Measurements from ENCODE around the gene RARG. TPM values are rescaled to one million over a fixed set of nuclear protein-coding genes. Genes with fewer than 3 reads are reported as not detected.
"Not testable (repeated sequence)": the region's sequence is repeated elsewhere in the genome, so short reads cannot be mapped to it uniquely, and the experiment has no call there.

Gene RARG
- total RNA-seq, 1 donor from 2014 or later = 58.6 TPM

GRCh38 chr12:53172352-53172751, 59.7 kb downstream of the RARG start:
- no peak for DNase-seq (ENCODE audit: low spot score)
- Mint-ChIP-seq H3K27ac (no peak overlapping the region), H3K36me3 (ENCODE audit: low read depth) (peaks cover 12% of the 10 kb centered on the region), H3K9me3 (no peaks in the 10 kb centered on the region), H3K4me3 (no peak overlapping the region), H3K27me3 (ENCODE audit: insufficient read depth) (no peaks in the 10 kb centered on the region), H3K4me1 (ENCODE audit: low read depth) (peaks cover 12% of the 10 kb centered on the region)
- intact Hi-C loops (cut with micrococcal nuclease) = no loop called here

- DNase-seq (ENCODE audit: low spot score) = no peak
- Mint-ChIP-seq H3K27ac (no peak overlapping the region), H3K4me1 (ENCODE audit: low read depth) (peaks cover 12% of the 10 kb centered on the region), H3K4me3 (no peak overlapping the region), H3K9me3 (no peaks in the 10 kb centered on the region), H3K27me3 (ENCODE audit: insufficient read depth) (no peaks in the 10 kb centered on the region), H3K36me3 (ENCODE audit: low read depth) (peaks cover 13% of the 10 kb centered on the region)
- intact Hi-C loops (cut with micrococcal nuclease) = no loop called here
These were observed 60.2 kb downstream of the RARG start for GRCh38 chr12:53171725-53172329.

- peaks cover 12% of the 10 kb centered on the region for H3K4me1 Mint-ChIP-seq (ENCODE audit: low read depth)
- no peak for DNase-seq (ENCODE audit: low spot score)
- intact Hi-C loops (cut with micrococcal nuclease) = no loop called here
These were observed 60.9 kb downstream of the RARG start for GRCh38 chr12:53170876-53171724.

GRCh38 chr12:53170215-53170614, 61.8 kb downstream of the RARG start:
- Mint-ChIP-seq H3K4me1 (ENCODE audit: low read depth) (peaks cover 4% of the 10 kb centered on the region), H3K36me3 (ENCODE audit: low read depth) (peaks cover 13% of the 10 kb centered on the region), H3K27ac (no peak overlapping the region), H3K4me3 (no peak overlapping the region), H3K9me3 (no peaks in the 10 kb centered on the region), H3K27me3 (ENCODE audit: insufficient read depth) (no peaks in the 10 kb centered on the region)
- no peak for DNase-seq (ENCODE audit: low spot score)
- intact Hi-C loops (cut with micrococcal nuclease) = no loop called here

More at GRCh38 chr12:53170876-53171724, 60.9 kb downstream of the RARG start:
- H3K9me3 Mint-ChIP-seq = no peaks in the 10 kb centered on the region
- H3K27me3 Mint-ChIP-seq (ENCODE audit: insufficient read depth) = no peaks in the 10 kb centered on the region
- H3K4me3 Mint-ChIP-seq = no peak overlapping the region
- H3K36me3 Mint-ChIP-seq (ENCODE audit: low read depth) = peaks cover 13% of the 10 kb centered on the region
- H3K27ac Mint-ChIP-seq = no peak overlapping the region

- no peak overlapping the region for H3K4me3 Mint-ChIP-seq
- H3K9me3 Mint-ChIP-seq = no peaks in the 10 kb centered on the region
- H3K27me3 Mint-ChIP-seq (ENCODE audit: insufficient read depth) = no peaks in the 10 kb centered on the region
- intact Hi-C loops (cut with micrococcal nuclease) = no loop called here
- peaks cover 13% of the 10 kb centered on the region for H3K36me3 Mint-ChIP-seq (ENCODE audit: low read depth)
- no peaks in the 10 kb centered on the region for H3K4me1 Mint-ChIP-seq (ENCODE audit: low read depth)
- no peak overlapping the region for H3K27ac Mint-ChIP-seq
- no peak for DNase-seq (ENCODE audit: low spot score)
These were observed 62.4 kb downstream of the RARG start for GRCh38 chr12:53169644-53170043.

GRCh38 chr12:53166837-53167236, 65.2 kb downstream of the RARG start:
- Mint-ChIP-seq H3K4me3 (no peak overlapping the region), H3K4me1 (ENCODE audit: low read depth) (no peaks in the 10 kb centered on the region), H3K27me3 (ENCODE audit: insufficient read depth) (no peaks in the 10 kb centered on the region), H3K27ac (no peak overlapping the region), H3K36me3 (ENCODE audit: low read depth) (peaks cover 13% of the 10 kb centered on the region), H3K9me3 (no peaks in the 10 kb centered on the region)
- intact Hi-C loops (cut with micrococcal nuclease) = no loop called here
- no peak for DNase-seq (ENCODE audit: low spot score)

- H3K4me1 Mint-ChIP-seq (ENCODE audit: low read depth) = peaks cover 10% of the 10 kb centered on the region
- H3K27me3 Mint-ChIP-seq (ENCODE audit: insufficient read depth); H3K9me3 Mint-ChIP-seq; H3K36me3 Mint-ChIP-seq (ENCODE audit: low read depth); H3K27ac Mint-ChIP-seq; intact Hi-C loops (cut with micrococcal nuclease); H3K4me3 Mint-ChIP-seq; DNase-seq (ENCODE audit: low spot score): not testable (repeated sequence)
These were observed 69.0 kb downstream of the RARG start for GRCh38 chr12:53163008-53163407.

GRCh38 chr12:53161119-53161911, 70.7 kb downstream of the RARG start:
- Mint-ChIP-seq H3K27ac (no peak overlapping the region), H3K36me3 (ENCODE audit: low read depth) (no peaks in the 10 kb centered on the region), H3K27me3 (ENCODE audit: insufficient read depth) (no peaks in the 10 kb centered on the region), H3K4me1 (ENCODE audit: low read depth) (peaks cover 10% of the 10 kb centered on the region), H3K4me3 (no peak overlapping the region), H3K9me3 (no peaks in the 10 kb centered on the region)
- no peak for DNase-seq (ENCODE audit: low spot score)
- intact Hi-C loops (cut with micrococcal nuclease) = no loop called here

GRCh38 chr12:53160673-53161072, 71.3 kb downstream of the RARG start:
- DNase-seq (ENCODE audit: low spot score) = no peak
- Mint-ChIP-seq H3K4me1 (ENCODE audit: low read depth) (peaks cover 10% of the 10 kb centered on the region), H3K27ac (no peak overlapping the region)

More at GRCh38 chr12:53160673-53161072, 71.3 kb downstream of the RARG start:
- H3K27me3 Mint-ChIP-seq (ENCODE audit: insufficient read depth) = no peaks in the 10 kb centered on the region
- no peak overlapping the region for H3K4me3 Mint-ChIP-seq
- intact Hi-C loops (cut with micrococcal nuclease) = no loop called here
- H3K9me3 Mint-ChIP-seq = no peaks in the 10 kb centered on the region
- H3K36me3 Mint-ChIP-seq (ENCODE audit: low read depth) = no peaks in the 10 kb centered on the region

Other genes starting within 250 kb of the RARG start
- 463 and 473 TPM in 2 replicates for gene EIF4B, start 225.8 kb downstream of the RARG start, total RNA-seq
- 2.7 and 3.1 TPM in 2 replicates for gene TNS2, start 182.1 kb downstream of the RARG start, total RNA-seq
- gene SPRYD3, start 152.8 kb downstream of the RARG start, total RNA-seq = 41.2 and 42.6 TPM in 2 replicates
- 0.81 TPM in 1 of 2 replicates, not detected in the other for gene IGFBP6, start 134.5 kb downstream of the RARG start, total RNA-seq
- not detected in 2 replicates for gene SOAT2, start 128.7 kb downstream of the RARG start, total RNA-seq
- 48.1 and 52.8 TPM in 2 replicates for gene ZNF740, start 51.5 kb downstream of the RARG start, total RNA-seq
- gene CSAD, start 51.3 kb downstream of the RARG start, total RNA-seq = 21.7 and 22.6 TPM in 2 replicates
- 258 and 266 TPM in 2 replicates for gene ITGB7, start 25.0 kb downstream of the RARG start, total RNA-seq
- 61.2 and 68.4 TPM in 2 replicates for gene ESPL1, start 36.1 kb upstream of the RARG start, total RNA-seq
- 344 and 350 TPM in 2 replicates for gene PFDN5, start 63.3 kb upstream of the RARG start, total RNA-seq
- 107 and 111 TPM in 2 replicates for gene MYG1, start 67.5 kb upstream of the RARG start, total RNA-seq
- gene AAAS, start 89.4 kb upstream of the RARG start, total RNA-seq = 81.4 and 85.7 TPM in 2 replicates
- not detected in 2 replicates for gene SP7, start 104.1 kb upstream of the RARG start, total RNA-seq
- 65.6 and 66.0 TPM in 2 replicates for gene SP1, start 148.0 kb upstream of the RARG start, total RNA-seq
- not detected in 2 replicates for gene AMHR2, start 191.6 kb upstream of the RARG start, total RNA-seq
- 206 and 219 TPM in 2 replicates for gene PRR13, start 209.5 kb upstream of the RARG start, total RNA-seq
- 865 and 896 TPM in 2 replicates for gene PCBP2, start 219.9 kb upstream of the RARG start, total RNA-seq